Coronary artery (tissue), 2 donors: ENCODE results near the gene HAPLN2.
A peak's percentile ranks its signal among the peaks of the same experiment; 100 is the strongest.
"Not testable (repeated sequence)": the region's sequence is repeated elsewhere in the genome, so short reads cannot be mapped to it uniquely, and the experiment has no call there.

Experiments used
- DNase-seq: peaks from one replicate; pipeline ENCODE4 v3.0.0-alpha.2; 2017; ENCODE audit warnings: low spot score
- H3K27ac ChIP-seq, 2 donors: fragments of 200-600 bp; sonication (generic); one replicate each; pipeline ENCODE4 v1.5.1; 2016 to 2019
- H3K4me3 ChIP-seq: fragments of 200-600 bp; sonication (generic); 2 replicates; pipeline ENCODE4 v1.5.1; 2016; ENCODE audit warnings: mild to moderate bottlenecking, moderate library complexity
- CTCF ChIP-seq: fragments of 200-600 bp; sonication (generic); IDR thresholded peaks from one replicate; pipeline ENCODE4 v1.5.1; 2019; ENCODE audit warnings: antibody characterized with exemption

HAPLN2 gene

GRCh38 chr1:156586323-156586722 is 32.9 kb upstream of the HAPLN2 start:
- TF ChIP-seq CTCF: no peak
- Histone ChIP-seq H3K27ac (no peak overlapping the region), H3K4me3 (no peak overlapping the region)
- no peak for DNase-seq

DNA sequence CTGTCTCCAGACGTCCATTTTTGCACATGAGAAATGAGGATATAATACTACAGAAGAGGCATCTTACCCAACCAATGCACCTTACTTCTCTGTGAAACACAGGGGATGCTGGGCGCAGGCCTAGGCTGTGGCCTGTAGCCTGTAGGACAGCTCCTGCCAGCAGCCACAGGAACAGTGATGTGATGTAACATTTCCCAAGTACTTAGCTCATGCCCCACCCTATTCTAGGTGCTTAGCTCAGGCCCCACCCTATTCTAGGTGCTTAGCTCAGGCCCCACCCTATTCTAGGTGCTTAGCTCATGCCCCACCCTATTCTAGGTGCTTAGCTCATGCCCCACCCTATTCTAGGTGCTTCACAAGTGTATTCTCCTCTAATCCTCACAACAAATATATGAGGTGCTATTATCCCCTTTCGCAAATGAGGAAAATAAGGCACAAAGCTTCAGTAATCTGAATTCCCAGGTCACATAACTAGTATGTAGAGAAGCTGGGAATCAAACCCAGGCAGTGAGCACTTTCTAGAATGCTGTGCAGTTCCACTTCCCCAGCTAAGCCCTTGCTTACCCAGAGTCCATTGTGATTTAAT is 32.2 kb upstream of the HAPLN2 start:
- no peak for TF ChIP-seq CTCF
- Histone ChIP-seq H3K4me3 (no peak overlapping the region), H3K27ac (no peak overlapping the region)
- no peak for DNase-seq

DNA sequence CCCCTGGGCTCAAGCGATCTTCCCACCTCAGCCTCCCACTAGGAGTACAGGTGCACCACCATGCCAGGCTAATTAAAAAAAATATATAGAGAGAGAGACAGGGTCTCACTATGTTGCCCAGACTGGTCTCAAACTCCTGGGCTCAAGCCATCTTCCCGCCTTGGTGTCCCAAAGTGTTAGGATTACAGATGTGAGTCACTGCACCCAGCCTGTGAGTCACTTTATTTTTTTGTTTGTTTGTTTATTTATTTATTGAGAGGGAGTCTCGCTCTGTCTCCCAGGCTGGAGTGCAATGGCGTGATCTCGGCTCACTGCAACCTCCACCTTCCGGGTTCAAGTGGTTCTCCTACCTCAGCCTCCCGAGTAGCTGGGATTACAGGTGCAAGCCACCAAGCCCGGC is 31.3 kb upstream of the HAPLN2 start:
- H3K27ac ChIP-seq, H3K4me3 ChIP-seq, DNase-seq: not testable (repeated sequence)

- no peak for DNase-seq
- no peak for TF ChIP-seq CTCF
- Histone ChIP-seq H3K27ac (no peak overlapping the region), H3K4me3 (no peak overlapping the region)
These were observed 29.7 kb upstream of the HAPLN2 start for GRCh38 chr1:156589546-156589945.

DNA sequence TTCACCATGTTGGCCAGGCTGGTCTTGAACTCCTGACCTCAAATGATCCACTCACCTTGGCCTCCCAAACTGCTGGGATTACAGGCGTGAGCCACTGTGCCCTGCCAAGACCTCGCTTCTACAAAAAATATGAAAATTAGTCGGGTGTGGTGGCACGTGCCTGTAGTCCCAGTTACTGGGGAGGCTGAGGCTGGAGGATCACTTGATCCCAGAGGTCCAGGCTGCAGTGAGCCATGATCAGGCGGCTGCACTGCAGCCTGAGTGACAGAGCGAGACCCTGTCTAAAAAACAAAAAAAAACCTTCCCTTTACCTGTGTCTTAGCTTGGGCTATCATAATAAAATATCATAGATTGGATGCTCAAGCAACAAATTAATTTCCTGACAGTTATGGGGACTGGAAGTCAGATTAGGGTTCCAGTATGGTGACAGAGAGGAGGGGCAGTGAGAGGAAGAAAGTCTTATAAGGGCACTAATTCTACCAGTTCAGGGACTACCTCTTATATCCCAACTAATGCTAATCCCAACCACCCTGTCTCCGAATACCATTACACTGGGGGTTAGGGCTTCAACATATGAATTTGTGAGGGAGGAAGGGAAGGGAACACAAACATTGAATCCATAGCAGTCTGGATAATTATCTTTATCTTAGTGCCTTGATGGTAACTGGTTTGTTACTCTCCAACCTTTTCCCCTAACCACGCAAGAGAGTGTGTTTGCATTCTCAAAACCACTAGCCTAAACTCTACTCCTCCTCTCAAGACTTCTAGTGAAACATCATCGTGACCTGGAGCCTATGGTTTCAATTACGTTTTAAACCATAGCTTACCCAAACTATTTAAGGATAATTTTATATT is 28.7 kb upstream of the HAPLN2 start:
- peak; percentile 22 for DNase-seq
- Histone ChIP-seq H3K27ac (peak overlapping the region; percentile 81 to 88), H3K4me3 (peak overlapping the region; percentile 89)
- TF ChIP-seq CTCF: no peak

DNA sequence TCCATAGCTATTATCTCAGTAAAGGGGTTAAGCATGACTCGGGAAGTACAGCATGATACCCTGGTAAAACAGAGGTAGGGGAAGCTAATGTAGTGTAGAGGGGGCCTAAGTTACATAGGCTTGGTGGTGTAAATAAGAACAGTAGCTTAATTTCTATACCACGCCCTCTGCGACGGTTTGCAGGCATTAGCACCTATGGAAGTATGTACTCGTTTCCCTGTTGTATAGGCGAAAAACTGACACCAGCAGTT is 28.1 kb upstream of the HAPLN2 start:
- Histone ChIP-seq H3K4me3 (peak overlapping the region; percentile 89), H3K27ac (peak overlapping the region; percentile 81 to 88)
- DNase-seq: no peak
- no peak for TF ChIP-seq CTCF

GRCh38 chr1:156591432-156592157 is 27.6 kb upstream of the HAPLN2 start, which contains the start of gene NAXE:
Gene NAXE (plus strand): TSS chr1:156591776. CDS start chr1:156591805, 29 bp downstream.
- H3K27ac ChIP-seq: peak within 1 kb of the TSS; percentile 81 to 88
- no peak for DNase-seq
- peak within 1 kb of the TSS; percentile 89 for H3K4me3 ChIP-seq
- no peak for TF ChIP-seq CTCF
